GM19043 (cell line): ENCODE results near the gene CHMP1A.
"Not testable (repeated sequence)": the region's sequence is repeated elsewhere in the genome, so short reads cannot be mapped to it uniquely, and the experiment has no call there.

Source experiments
- ATAC-seq: cut with Tn5 transposase; IDR thresholded peaks from one replicate; pipeline ENCODE4 v1.9.1; 2021; ENCODE audit warnings: low read depth; ENCODE audit not compliant: unreplicated experiment

Gene CHMP1A

GRCh38 chr16:89657442-89658220 is at the start of gene CHMP1A, which contains the start of gene SPATA33:
Gene CHMP1A, minus strand, starts transcription at chr16:89657708. Its CDS starts 120 bp downstream, at chr16:89657588.
Gene SPATA33, plus strand, starts transcription at chr16:89657836. Its CDS starts 76 bp downstream, at chr16:89657912.
- ATAC-seq: peak; percentile 81

DNA sequence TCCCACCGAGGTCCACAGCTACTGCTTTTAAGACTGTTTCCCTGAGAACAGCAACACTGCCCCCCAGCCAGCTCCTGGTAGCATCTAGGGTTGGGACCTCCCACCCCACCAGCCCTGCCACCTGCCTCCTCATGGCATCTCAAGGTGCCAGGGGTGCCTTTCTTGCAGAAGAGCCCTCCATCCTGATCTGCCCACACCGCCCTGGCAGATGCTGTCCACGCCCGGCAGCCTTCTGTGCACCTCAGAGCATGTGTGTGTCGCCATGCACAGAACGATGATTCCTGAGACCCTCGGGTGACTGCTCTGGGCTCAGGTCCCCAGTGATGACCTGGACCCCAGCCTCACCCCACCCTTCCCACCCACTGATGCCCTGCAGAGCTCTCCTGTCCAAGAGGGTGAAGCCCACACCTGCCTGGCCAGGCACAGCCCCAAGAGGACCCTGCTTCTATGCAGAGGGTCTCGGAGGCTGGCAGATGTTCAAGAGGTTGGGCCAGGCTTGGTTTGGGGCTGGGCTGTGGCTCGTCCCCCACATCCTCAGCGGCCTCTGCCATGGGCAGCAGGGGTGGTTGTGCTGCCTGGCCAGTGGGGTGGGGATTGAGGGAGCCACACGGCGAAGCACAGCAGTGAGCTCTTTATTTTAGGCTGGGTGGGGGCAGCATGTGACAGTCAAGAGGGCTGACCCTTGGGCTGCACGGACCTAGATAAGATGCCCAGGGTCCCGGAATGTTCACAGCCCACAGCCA is 49.2 kb upstream of the CHMP1A start:
- ATAC-seq: no peak

DNA sequence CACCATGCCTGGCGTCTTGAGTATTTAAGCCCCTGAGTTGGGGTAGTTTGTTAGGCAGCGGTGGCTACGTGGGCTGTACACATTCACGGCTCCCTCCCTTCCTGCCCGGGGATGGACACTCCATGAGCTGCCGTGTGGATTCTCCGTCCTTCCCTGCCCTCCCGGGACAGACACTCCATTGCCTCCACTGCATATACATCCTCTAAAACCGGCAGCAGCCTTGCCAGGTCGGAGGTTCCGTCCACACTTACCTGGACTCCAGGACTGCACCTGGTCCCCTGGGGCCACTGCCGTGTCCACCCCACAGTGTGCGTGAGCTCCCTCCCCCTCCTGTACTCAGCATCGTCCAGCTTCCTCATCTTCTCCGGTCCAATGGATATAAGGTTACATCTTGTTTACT is 47.5 kb upstream of the CHMP1A start:
- ATAC-seq: no peak

- no peak for ATAC-seq
Observed at GRCh38 chr16:89704281-89704680, 46.8 kb upstream of the CHMP1A start.

DNA sequence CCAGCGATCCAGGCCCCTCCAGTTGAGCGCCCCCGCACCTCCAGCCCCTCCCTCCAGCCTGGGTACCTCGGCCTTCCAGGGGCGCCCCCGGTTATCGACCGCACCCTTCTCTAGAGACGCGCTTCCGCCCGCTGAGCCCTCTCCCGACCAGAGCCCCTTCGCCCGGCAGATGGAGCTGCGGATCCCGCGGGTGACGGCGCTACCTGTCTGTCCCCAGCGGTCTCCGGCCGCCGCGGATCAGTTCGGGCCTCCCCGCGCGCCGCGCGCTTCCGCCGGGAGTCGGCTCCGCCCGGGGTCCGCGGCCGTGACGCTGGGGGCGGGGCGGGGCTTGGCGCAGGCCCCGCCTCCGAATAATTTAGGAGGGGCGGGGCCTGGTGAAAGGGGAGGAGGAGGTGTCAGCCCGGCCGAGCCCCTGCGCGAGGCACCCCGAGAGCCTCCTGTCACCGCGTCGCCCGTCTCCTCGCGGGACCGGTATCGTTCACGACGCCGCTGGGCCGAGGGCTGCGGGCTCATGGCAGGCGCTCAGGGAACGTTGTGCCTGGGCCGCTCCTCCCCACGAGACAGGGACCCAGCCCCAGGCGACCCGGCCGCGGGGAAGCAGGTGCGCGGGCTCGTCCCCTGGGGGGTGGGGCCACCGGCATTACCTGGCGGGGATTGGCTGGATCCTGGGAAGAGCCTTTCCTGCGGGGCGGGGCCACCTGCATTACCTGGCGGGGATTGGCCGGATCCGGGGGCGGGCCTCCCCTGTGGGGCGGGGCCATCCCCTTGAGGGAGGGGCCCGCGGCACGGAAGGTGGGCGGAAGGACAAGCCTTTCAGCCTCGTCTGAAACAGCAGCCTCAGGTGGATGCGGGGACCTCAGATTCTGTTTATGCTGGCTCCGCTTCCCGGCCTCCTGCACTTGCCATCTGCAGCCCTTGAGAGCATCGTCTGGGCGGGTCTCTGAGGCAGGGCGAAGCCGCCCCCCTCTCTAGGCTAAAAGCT is 44.2 kb upstream of the CHMP1A start, which contains the start of gene SPATA2L:
Gene SPATA2L (minus strand): TSS at position 281 of the 982 bp plus-strand sequence. CDS start 473 bp downstream, outside the sequence.
- ATAC-seq: peak; percentile 70

- ATAC-seq: no peak
Observed at GRCh38 chr16:89700649-89701424, 43.3 kb upstream of the CHMP1A start.

GRCh38 chr16:89700100-89700648 is 42.7 kb upstream of the CHMP1A start:
- ATAC-seq: peak; percentile 41

- ATAC-seq: not testable (repeated sequence)
Observed at GRCh38 chr16:89699629-89700099, 42.2 kb upstream of the CHMP1A start.

DNA sequence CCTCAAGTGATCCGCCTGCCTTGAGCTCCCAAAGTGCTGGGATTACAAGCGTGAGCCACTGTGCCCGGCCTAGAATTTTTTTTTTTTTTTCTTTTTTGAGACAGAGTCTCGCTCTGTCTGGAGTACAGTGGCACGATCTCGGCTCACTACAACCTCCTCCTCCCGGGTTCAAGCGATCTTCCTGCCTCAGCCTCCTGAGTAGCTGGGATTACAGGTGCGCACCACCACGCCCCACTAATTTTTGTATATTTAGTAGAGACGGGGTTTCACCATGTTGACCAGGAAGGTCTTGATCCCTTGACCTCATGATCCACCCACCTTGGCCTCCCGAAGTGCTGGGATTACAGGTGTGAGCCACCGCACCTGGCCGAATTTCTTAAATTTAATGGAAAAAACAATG is 41.2 kb upstream of the CHMP1A start:
- not testable (repeated sequence) for ATAC-seq

- ATAC-seq: no peak
Observed at GRCh38 chr16:89697616-89698331, 40.3 kb upstream of the CHMP1A start.

- ATAC-seq: no peak
Observed at GRCh38 chr16:89697161-89697615, 39.7 kb upstream of the CHMP1A start.

GRCh38 chr16:89696670-89697128 is 39.2 kb upstream of the CHMP1A start:
- ATAC-seq: no peak

GRCh38 chr16:89695875-89696669 is 38.6 kb upstream of the CHMP1A start:
- ATAC-seq: no peak

DNA sequence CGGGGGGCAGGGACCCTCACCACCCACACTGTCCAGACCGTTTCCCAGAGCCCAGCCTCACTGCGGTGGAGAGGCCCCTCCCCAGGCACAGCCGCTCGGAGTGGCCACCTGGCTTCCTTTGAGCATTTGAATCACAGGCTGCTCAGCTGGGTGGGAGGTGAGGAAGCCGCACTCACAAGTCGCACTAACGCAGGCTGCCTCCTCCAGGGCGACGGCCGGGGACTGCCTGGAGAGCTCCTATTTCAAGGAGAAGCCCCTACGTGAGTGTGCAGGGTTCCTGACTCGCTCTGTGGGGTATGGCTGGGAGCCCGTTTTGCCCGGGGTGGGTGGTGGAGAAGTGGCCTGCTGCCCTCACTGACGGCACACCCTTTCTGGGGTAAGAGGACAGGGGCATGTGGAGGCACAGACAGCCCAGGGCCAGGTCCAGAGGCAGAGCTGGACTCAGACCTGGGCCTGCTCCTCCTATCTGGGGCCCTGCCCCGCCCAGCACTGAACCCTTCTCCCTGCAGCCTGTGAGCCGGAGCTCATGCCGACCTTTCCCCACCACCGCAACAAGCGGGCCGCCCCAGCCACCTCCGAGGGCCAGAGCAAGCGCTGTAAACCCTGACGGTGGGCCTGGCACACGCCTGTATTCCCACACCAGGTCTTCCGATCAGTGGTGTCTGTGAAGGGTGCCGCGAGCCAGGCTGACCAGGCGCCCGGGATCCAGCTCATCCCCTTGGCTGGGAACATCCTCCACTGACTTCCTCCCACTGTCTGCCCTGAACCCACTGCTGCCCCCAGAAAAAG is 37.8 kb upstream of the CHMP1A start:
- no peak for ATAC-seq

- ATAC-seq: not testable (repeated sequence)
Observed at GRCh38 chr16:89694784-89695085, 37.2 kb upstream of the CHMP1A start.

- no peak for ATAC-seq
Observed at GRCh38 chr16:89693931-89694783, 36.6 kb upstream of the CHMP1A start.
